ENCODE data around the gene BAIAP2. TPM values are rescaled to one million over a fixed set of nuclear protein-coding genes. Genes with fewer than 3 reads are reported as not detected.

The BAIAP2 gene
- total RNA-seq, 1 donor from 2014 or later = 139 TPM

DNA sequence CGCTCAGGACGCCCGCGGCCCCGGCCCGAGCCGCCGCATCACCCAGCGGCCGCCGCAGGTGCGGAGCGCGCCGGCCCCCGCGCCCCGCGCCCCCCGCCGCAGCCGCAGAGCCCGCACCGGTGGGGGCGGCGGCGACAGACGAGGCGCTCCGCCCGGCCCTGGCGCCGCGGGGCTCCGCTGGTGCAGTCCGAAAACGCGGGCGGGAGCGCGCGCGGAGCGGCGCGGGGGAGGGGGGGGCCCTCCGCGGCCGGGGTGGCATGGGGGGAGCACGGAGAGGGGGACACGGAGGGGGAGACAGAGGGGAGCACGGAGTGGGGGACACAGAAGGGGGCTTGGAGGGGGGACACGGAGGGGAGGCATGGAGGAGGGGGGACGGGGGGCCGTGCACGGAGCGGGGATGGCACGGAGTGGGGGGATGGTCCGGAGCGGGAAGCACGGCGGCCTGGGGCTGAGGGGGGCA is 131.1 kb downstream of the BAIAP2 start, which contains the start of gene AATK:
AATK (minus strand) TSS at position 189 of the 460 bp plus-strand sequence. CDS start 229 bp downstream, outside the sequence.
- Histone ChIP-seq H3K4me1 (peaks cover 4% of the 10 kb centered on the region), H3K36me3 (no peaks in the 10 kb centered on the region), H3K4me3 (peak within 1 kb of the TSS; percentile 14), H3K9me3 (no peaks in the 10 kb centered on the region), H3K27ac (no peak within 1 kb of the TSS), H3K27me3 (peaks cover 15% of the 10 kb centered on the region)
- TF ChIP-seq, protein P1, sequence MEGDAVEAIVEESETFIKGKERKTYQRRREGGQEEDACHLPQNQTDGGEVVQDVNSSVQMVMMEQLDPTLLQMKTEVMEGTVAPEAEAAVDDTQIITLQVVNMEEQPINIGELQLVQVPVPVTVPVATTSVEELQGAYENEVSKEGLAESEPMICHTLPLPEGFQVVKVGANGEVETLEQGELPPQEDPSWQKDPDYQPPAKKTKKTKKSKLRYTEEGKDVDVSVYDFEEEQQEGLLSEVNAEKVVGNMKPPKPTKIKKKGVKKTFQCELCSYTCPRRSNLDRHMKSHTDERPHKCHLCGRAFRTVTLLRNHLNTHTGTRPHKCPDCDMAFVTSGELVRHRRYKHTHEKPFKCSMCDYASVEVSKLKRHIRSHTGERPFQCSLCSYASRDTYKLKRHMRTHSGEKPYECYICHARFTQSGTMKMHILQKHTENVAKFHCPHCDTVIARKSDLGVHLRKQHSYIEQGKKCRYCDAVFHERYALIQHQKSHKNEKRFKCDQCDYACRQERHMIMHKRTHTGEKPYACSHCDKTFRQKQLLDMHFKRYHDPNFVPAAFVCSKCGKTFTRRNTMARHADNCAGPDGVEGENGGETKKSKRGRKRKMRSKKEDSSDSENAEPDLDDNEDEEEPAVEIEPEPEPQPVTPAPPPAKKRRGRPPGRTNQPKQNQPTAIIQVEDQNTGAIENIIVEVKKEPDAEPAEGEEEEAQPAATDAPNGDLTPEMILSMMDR (IDR thresholded peaks at IDR 0.05) = no peak
- intact Hi-C loops (cut with DNase I) = no loop called here
- DNase-seq = no peak
- no peak for ATAC-seq

Small RNAs within 50 kb of the gene (microRNA-seq; reads per million reads assigned to microRNA genes)
- not detected for gene MIR1250 (ENCODE audit: borderline microRNAs expressed)
- gene MIR3065 (ENCODE audit: borderline microRNAs expressed) = not detected
- gene MIR338 (ENCODE audit: borderline microRNAs expressed) = not detected
- gene MIR657 (ENCODE audit: borderline microRNAs expressed) = not detected

Other genes with a start within 250 kb of the BAIAP2 start
- 29.9 TPM for gene CHMP6, start 43.3 kb upstream of the BAIAP2 start, total RNA-seq
- not detected for gene PVALEF, start 130.4 kb downstream of the BAIAP2 start, total RNA-seq
- 72.5 TPM for gene AATK, start 131.1 kb downstream of the BAIAP2 start, total RNA-seq
- 7.5 TPM for gene CEP131, start 187.8 kb downstream of the BAIAP2 start, total RNA-seq
- 40.2 TPM for gene TEPSIN, start 203.9 kb downstream of the BAIAP2 start, total RNA-seq
- gene NDUFAF8, start 204.2 kb downstream of the BAIAP2 start, total RNA-seq = 32.6 TPM